ENCODE measurements around the gene NMNAT2. TPM values are rescaled to one million over a fixed set of nuclear protein-coding genes. Genes with fewer than 3 reads are reported as not detected.
A peak's percentile ranks its signal among the peaks of the same experiment; 100 is the strongest.
"Not testable (repeated sequence)": the region's sequence is repeated elsewhere in the genome, so short reads cannot be mapped to it uniquely, and the experiment has no call there.

The NMNAT2 gene
- total RNA-seq, 1 experiment from 2014 or later = 0.03 TPM

- no peak for DNase-seq (ENCODE audit: low read depth, low spot score)
- in situ Hi-C loops (cut with HindIII; ENCODE audit: low pct_unique_long_range_greater_than_20kb, low sequenced_read_pairs) = loop anchor here (25.0 kb wide), 1 partner anchor 104 kb away; no protein-coding TSS in a partner anchor
Observed at GRCh38 chr1:183241471-183241870, 176.7 kb downstream of the NMNAT2 start.

- in situ Hi-C loops (cut with HindIII; ENCODE audit: low pct_unique_long_range_greater_than_20kb, low sequenced_read_pairs) = loop anchor here (25.0 kb wide), 1 partner anchor 104 kb away; no protein-coding TSS in a partner anchor
- not testable (repeated sequence) for DNase-seq (ENCODE audit: low read depth, low spot score)
Observed at GRCh38 chr1:183240853-183241252, 177.3 kb downstream of the NMNAT2 start.

- in situ Hi-C loops (cut with HindIII; ENCODE audit: low pct_unique_long_range_greater_than_20kb, low sequenced_read_pairs) = loop anchor here (25.0 kb wide), 1 partner anchor 103 kb away; no protein-coding TSS in a partner anchor
- no peak for DNase-seq (ENCODE audit: low read depth, low spot score)
Observed at GRCh38 chr1:183240526-183240825, 177.7 kb downstream of the NMNAT2 start.

- DNase-seq (ENCODE audit: low read depth, low spot score) = no peak
- in situ Hi-C loops (cut with HindIII; ENCODE audit: low pct_unique_long_range_greater_than_20kb, low sequenced_read_pairs) = loop anchor here (25.0 kb wide), 1 partner anchor 103 kb away; no protein-coding TSS in a partner anchor
Observed at GRCh38 chr1:183239793-183240525, 178.2 kb downstream of the NMNAT2 start.

GRCh38 chr1:183239220-183239742 is 178.9 kb downstream of the NMNAT2 start:
- DNase-seq (ENCODE audit: low read depth, low spot score) = no peak
- in situ Hi-C loops (cut with HindIII; ENCODE audit: low pct_unique_long_range_greater_than_20kb, low sequenced_read_pairs) = loop anchor here (25.0 kb wide), 1 partner anchor 102 kb away; no protein-coding TSS in a partner anchor

- DNase-seq (ENCODE audit: low read depth, low spot score) = no peak
- in situ Hi-C loops (cut with HindIII; ENCODE audit: low pct_unique_long_range_greater_than_20kb, low sequenced_read_pairs) = loop anchor here (25.0 kb wide), 1 partner anchor 101 kb away; no protein-coding TSS in a partner anchor
Observed at GRCh38 chr1:183238071-183238470, 180.1 kb downstream of the NMNAT2 start.

- in situ Hi-C loops (cut with HindIII; ENCODE audit: low pct_unique_long_range_greater_than_20kb, low sequenced_read_pairs) = loop anchor here (25.0 kb wide), 1 partner anchor 100 kb away; no protein-coding TSS in a partner anchor
- no peak for DNase-seq (ENCODE audit: low read depth, low spot score)
Observed at GRCh38 chr1:183237046-183237445, 181.1 kb downstream of the NMNAT2 start.

GRCh38 chr1:183236158-183236725 is 181.9 kb downstream of the NMNAT2 start:
- DNase-seq (ENCODE audit: low read depth, low spot score) = no peak
- in situ Hi-C loops (cut with HindIII; ENCODE audit: low pct_unique_long_range_greater_than_20kb, low sequenced_read_pairs) = loop anchor here (25.0 kb wide), 1 partner anchor 99 kb away; no protein-coding TSS in a partner anchor

GRCh38 chr1:183235503-183235902 is 182.7 kb downstream of the NMNAT2 start:
- peak; percentile 82 for DNase-seq (ENCODE audit: low read depth, low spot score)
- in situ Hi-C loops (cut with HindIII; ENCODE audit: low pct_unique_long_range_greater_than_20kb, low sequenced_read_pairs) = loop anchor here (25.0 kb wide), 1 partner anchor 98 kb away; no protein-coding TSS in a partner anchor

GRCh38 chr1:183234660-183235476 is 183.3 kb downstream of the NMNAT2 start:
- in situ Hi-C loops (cut with HindIII; ENCODE audit: low pct_unique_long_range_greater_than_20kb, low sequenced_read_pairs) = loop anchor here (25.0 kb wide), 1 partner anchor 98 kb away; no protein-coding TSS in a partner anchor

GRCh38 chr1:183233113-183233512 is 185.1 kb downstream of the NMNAT2 start:
- DNase-seq (ENCODE audit: low read depth, low spot score) = no peak
- in situ Hi-C loops (cut with HindIII; ENCODE audit: low pct_unique_long_range_greater_than_20kb, low sequenced_read_pairs) = loop anchor here (25.0 kb wide), 1 partner anchor 96 kb away; no protein-coding TSS in a partner anchor

More at GRCh38 chr1:183234660-183235476, 183.3 kb downstream of the NMNAT2 start:
- peak; percentile 73 for DNase-seq (ENCODE audit: low read depth, low spot score)

- in situ Hi-C loops (cut with HindIII; ENCODE audit: low pct_unique_long_range_greater_than_20kb, low sequenced_read_pairs) = loop anchor here (25.0 kb wide), 1 partner anchor 94 kb away; no protein-coding TSS in a partner anchor
- DNase-seq (ENCODE audit: low read depth, low spot score) = no peak
Observed at GRCh38 chr1:183231545-183231944, 186.6 kb downstream of the NMNAT2 start.

- in situ Hi-C loops (cut with HindIII; ENCODE audit: low pct_unique_long_range_greater_than_20kb, low sequenced_read_pairs) = loop anchor here (25.0 kb wide), 1 partner anchor 93 kb away; no protein-coding TSS in a partner anchor
- DNase-seq (ENCODE audit: low read depth, low spot score) = no peak
Observed at GRCh38 chr1:183230413-183230812, 187.8 kb downstream of the NMNAT2 start.

- in situ Hi-C loops (cut with HindIII; ENCODE audit: low pct_unique_long_range_greater_than_20kb, low sequenced_read_pairs) = loop anchor here (25.0 kb wide), 1 partner anchor 91 kb away; no protein-coding TSS in a partner anchor
- no peak for DNase-seq (ENCODE audit: low read depth, low spot score)
Observed at GRCh38 chr1:183228347-183229220, 189.6 kb downstream of the NMNAT2 start.

GRCh38 chr1:183227422-183228346 is 190.5 kb downstream of the NMNAT2 start:
- in situ Hi-C loops (cut with HindIII; ENCODE audit: low pct_unique_long_range_greater_than_20kb, low sequenced_read_pairs) = loop anchor here (25.0 kb wide), 1 partner anchor 90 kb away; no protein-coding TSS in a partner anchor
- peak; percentile 70 for DNase-seq (ENCODE audit: low read depth, low spot score)
